HepG2 (cell line): Measurements from ENCODE around the gene USP14. TPM values are rescaled to one million over a fixed set of nuclear protein-coding genes. Genes with fewer than 3 reads are reported as not detected.
A peak's percentile ranks its signal among the peaks of the same experiment; 100 is the strongest.

Experiments
- JARID2 ChIP-seq: sonication (generic); formaldehyde crosslinking; IDR thresholded peaks from 2 replicates; pipeline ENCODE4 v1.8.1; 2023; ENCODE audit warnings: missing genetic modification reagents, inconsistent platforms; ENCODE audit not compliant: insufficient replicate concordance
- NBN ChIP-seq: fragments of 450-650 bp; conservative IDR thresholded peaks from 2 replicates; pipeline ENCODE4 v1.6.1; 2017
- SAP130 ChIP-seq: IDR thresholded peaks from 2 replicates; pipeline ENCODE4 v1.6.1; 2016; ENCODE audit warnings: low read depth
- SIX1 ChIP-seq: sonication (generic); formaldehyde crosslinking; IDR thresholded peaks from 2 replicates; pipeline ENCODE4 v1.4.0; 2020; ENCODE audit warnings: missing genetic modification reagents, borderline replicate concordance
- SP140L ChIP-seq: sonication (generic); formaldehyde crosslinking; IDR thresholded peaks from 2 replicates; pipeline ENCODE4 v1.4.0; 2020; ENCODE audit warnings: missing genetic modification reagents, borderline replicate concordance
- SP5 ChIP-seq: IDR thresholded peaks from 2 replicates; pipeline ENCODE4 v1.6.1; 2016; ENCODE audit warnings: low read depth, borderline replicate concordance
- XRCC5 ChIP-seq: fragments of 200-400 bp; formaldehyde crosslinking; optimal IDR thresholded peaks from 2 replicates; pipeline ENCODE3; 2017; ENCODE audit warnings: mild to moderate bottlenecking, low read length
- ZNF737 ChIP-seq: sonication (generic); formaldehyde crosslinking; IDR thresholded peaks from 2 replicates; pipeline ENCODE4 v1.5.0; 2020; ENCODE audit warnings: missing genetic modification reagents, mild to moderate bottlenecking, borderline replicate concordance
- ZNF761 ChIP-seq: sonication (generic); formaldehyde crosslinking; conservative IDR thresholded peaks from 2 replicates; pipeline ENCODE4 v1.4.0; 2020; ENCODE audit warnings: mild to moderate bottlenecking, missing genetic modification reagents
- ZNF781 ChIP-seq: sonication (generic); formaldehyde crosslinking; IDR thresholded peaks from 2 replicates; pipeline ENCODE4 v1.5.1; 2020; ENCODE audit warnings: borderline replicate concordance, mild to moderate bottlenecking, missing genetic modification reagents; ENCODE audit errors: not compliant biosample characterization
- polyA plus RNA-seq, 8 experiments: library from polyadenylated mRNA; depleted of rRNA in 3 of 8; stranded (reverse) in 7 of 8; unstranded in 1 of 8; fragments of >200 nt; fragmentation: Illumina TruSeq in 4 of 8; extraction: Trizol in 4 of 8; gene quantifications; 2 replicates each; pipeline versions ENCODE4 v1.2.1 to v1.2.3, GENCODE V29; 2011 to 2016; ENCODE audit warnings: low read depth in 4 of 8, missing spikeins in 1 of 8, mixed read lengths in 1 of 8; ENCODE audit not compliant: insufficient read depth in 1 of 8
- total RNA-seq, 5 experiments: library from RNA; depleted of rRNA; stranded (reverse); fragments of >200 nt; fragmentation: Illumina TruSeq; extraction: Trizol; gene quantifications; 2 replicates each; pipeline ENCODE4 v1.2.3, GENCODE V29; 2016; ENCODE audit warnings: low read depth in 1 of 5
- TF ChIP-seq, protein P1 (sequence below), 2 experiments: IDR thresholded peaks; 2 replicates each; pipeline ENCODE4 v1.6.1; 2011 to 2012; ENCODE audit warnings: low read length in 2 of 2, borderline replicate concordance in 1 of 2, low read depth in 1 of 2, mild to moderate bottlenecking in 1 of 2, moderate library complexity in 1 of 2
- TF ChIP-seq, protein P2 (sequence below): sonication (generic); formaldehyde crosslinking; IDR thresholded peaks from 2 replicates; pipeline ENCODE4 v1.4.0; 2020; ENCODE audit warnings: mild to moderate bottlenecking, missing genetic modification reagents
- TF ChIP-seq, protein P3 (sequence below): sonication (generic); formaldehyde crosslinking; IDR thresholded peaks from 2 replicates; pipeline ENCODE4 v1.4.0; 2020; ENCODE audit warnings: missing genetic modification reagents
- TF ChIP-seq, protein P4 (sequence below): sonication (generic); formaldehyde crosslinking; IDR thresholded peaks from 2 replicates; pipeline ENCODE4 v1.8.1; 2023; ENCODE audit warnings: missing genetic modification reagents, inconsistent platforms, borderline replicate concordance
- TF ChIP-seq, protein P5 (sequence below): sonication (generic); formaldehyde crosslinking; IDR thresholded peaks from 2 replicates; pipeline ENCODE4 v1.4.0; 2020; ENCODE audit warnings: mild to moderate bottlenecking, missing genetic modification reagents

USP14 gene
- total and polyA plus RNA-seq, 2 of the 13 experiments (the other 11 are each of a cell fraction or from before 2014, with no cell fraction given), result 14.7 to 16.6 TPM

DNA sequence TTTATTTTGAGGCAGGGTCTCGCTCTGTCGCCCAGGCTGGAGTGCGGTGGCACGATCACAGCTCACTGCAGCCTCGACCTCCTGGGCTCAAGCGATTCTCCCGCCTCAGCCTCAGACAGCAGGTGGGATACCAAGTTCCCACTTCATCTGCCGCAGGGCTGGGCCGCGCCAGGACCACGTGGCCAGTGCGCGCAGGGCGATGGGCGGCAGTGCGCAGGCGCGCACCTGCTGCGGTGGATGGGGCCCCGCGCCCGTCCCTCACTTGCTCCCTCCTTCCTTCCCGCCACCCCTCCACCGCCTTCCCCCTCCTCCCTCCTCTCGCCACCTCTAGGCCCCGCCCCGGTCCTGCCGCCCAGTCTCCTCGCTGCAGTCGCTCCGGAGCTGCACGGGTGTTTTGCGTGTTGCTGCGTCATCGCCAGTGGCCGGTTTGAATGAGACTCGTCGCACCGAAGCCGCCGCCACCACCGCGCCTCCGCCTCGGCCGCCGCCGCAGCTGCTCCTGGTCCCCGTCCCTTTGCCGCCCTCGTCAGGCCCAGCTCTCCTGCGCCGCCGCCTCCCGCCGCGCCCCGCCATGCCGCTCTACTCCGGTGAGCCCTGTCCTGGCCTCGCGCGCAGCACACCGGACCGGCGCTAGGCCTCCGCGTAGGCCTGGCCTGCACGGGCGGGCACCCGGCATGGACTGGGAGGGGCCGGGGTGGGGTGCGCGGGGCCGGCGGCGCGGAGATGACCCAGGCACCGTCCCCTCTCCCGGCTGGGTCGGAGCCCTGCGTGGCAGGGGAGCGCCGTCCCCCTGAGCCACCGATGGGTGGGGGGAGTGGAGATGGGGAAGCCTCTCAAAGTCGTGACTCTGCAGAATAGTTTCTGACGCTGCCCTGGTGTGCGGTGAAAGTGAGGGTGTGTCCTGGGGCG, at the start of gene USP14 (continued):
- TF ChIP-seq, protein P1, sequence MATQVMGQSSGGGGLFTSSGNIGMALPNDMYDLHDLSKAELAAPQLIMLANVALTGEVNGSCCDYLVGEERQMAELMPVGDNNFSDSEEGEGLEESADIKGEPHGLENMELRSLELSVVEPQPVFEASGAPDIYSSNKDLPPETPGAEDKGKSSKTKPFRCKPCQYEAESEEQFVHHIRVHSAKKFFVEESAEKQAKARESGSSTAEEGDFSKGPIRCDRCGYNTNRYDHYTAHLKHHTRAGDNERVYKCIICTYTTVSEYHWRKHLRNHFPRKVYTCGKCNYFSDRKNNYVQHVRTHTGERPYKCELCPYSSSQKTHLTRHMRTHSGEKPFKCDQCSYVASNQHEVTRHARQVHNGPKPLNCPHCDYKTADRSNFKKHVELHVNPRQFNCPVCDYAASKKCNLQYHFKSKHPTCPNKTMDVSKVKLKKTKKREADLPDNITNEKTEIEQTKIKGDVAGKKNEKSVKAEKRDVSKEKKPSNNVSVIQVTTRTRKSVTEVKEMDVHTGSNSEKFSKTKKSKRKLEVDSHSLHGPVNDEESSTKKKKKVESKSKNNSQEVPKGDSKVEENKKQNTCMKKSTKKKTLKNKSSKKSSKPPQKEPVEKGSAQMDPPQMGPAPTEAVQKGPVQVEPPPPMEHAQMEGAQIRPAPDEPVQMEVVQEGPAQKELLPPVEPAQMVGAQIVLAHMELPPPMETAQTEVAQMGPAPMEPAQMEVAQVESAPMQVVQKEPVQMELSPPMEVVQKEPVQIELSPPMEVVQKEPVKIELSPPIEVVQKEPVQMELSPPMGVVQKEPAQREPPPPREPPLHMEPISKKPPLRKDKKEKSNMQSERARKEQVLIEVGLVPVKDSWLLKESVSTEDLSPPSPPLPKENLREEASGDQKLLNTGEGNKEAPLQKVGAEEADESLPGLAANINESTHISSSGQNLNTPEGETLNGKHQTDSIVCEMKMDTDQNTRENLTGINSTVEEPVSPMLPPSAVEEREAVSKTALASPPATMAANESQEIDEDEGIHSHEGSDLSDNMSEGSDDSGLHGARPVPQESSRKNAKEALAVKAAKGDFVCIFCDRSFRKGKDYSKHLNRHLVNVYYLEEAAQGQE (IDR thresholded peaks at IDR 0.05; ENCODE audit: borderline replicate concordance in 1 of 2, low read depth in 1 of 2, low read length in 2 of 2), result no peak
- no peak for TF ChIP-seq SIX1 (CRISPR knock-in tag)
- TF ChIP-seq SAP130, result peak; percentile 96
- TF ChIP-seq NBN, result no peak
- no peak for TF ChIP-seq ZNF737 (CRISPR knock-in tag)
- TF ChIP-seq ZNF761 (CRISPR knock-in tag), result peak; percentile 95
- TF ChIP-seq, protein P2, sequence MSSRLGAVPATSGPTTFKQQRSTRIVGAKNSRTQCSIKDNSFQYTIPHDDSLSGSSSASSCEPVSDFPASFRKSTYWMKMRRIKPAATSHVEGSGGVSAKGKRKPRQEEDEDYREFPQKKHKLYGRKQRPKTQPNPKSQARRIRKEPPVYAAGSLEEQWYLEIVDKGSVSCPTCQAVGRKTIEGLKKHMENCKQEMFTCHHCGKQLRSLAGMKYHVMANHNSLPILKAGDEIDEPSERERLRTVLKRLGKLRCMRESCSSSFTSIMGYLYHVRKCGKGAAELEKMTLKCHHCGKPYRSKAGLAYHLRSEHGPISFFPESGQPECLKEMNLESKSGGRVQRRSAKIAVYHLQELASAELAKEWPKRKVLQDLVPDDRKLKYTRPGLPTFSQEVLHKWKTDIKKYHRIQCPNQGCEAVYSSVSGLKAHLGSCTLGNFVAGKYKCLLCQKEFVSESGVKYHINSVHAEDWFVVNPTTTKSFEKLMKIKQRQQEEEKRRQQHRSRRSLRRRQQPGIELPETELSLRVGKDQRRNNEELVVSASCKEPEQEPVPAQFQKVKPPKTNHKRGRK, result 0 out of 2 replicates have a peak, but pooled peaks have one; percentile 74
- TF ChIP-seq, protein P3, sequence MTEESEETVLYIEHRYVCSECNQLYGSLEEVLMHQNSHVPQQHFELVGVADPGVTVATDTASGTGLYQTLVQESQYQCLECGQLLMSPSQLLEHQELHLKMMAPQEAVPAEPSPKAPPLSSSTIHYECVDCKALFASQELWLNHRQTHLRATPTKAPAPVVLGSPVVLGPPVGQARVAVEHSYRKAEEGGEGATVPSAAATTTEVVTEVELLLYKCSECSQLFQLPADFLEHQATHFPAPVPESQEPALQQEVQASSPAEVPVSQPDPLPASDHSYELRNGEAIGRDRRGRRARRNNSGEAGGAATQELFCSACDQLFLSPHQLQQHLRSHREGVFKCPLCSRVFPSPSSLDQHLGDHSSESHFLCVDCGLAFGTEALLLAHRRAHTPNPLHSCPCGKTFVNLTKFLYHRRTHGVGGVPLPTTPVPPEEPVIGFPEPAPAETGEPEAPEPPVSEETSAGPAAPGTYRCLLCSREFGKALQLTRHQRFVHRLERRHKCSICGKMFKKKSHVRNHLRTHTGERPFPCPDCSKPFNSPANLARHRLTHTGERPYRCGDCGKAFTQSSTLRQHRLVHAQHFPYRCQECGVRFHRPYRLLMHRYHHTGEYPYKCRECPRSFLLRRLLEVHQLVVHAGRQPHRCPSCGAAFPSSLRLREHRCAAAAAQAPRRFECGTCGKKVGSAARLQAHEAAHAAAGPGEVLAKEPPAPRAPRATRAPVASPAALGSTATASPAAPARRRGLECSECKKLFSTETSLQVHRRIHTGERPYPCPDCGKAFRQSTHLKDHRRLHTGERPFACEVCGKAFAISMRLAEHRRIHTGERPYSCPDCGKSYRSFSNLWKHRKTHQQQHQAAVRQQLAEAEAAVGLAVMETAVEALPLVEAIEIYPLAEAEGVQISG, result peak; percentile 93
- peak; percentile 44 for TF ChIP-seq JARID2 (CRISPR knock-in tag)
- TF ChIP-seq ZNF781, result peak; percentile 69
- TF ChIP-seq SP5 (CRISPR knock-in tag), result no peak
- TF ChIP-seq, protein P4, sequence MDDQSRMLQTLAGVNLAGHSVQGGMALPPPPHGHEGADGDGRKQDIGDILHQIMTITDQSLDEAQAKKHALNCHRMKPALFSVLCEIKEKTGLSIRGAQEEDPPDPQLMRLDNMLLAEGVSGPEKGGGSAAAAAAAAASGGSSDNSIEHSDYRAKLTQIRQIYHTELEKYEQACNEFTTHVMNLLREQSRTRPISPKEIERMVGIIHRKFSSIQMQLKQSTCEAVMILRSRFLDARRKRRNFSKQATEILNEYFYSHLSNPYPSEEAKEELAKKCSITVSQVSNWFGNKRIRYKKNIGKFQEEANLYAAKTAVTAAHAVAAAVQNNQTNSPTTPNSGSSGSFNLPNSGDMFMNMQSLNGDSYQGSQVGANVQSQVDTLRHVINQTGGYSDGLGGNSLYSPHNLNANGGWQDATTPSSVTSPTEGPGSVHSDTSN (CRISPR knock-in tag), result peak; percentile 44; the same call in 1 of the 2 replicates
- TF ChIP-seq SP140L, result no peak
- TF ChIP-seq XRCC5, result no peak
- TF ChIP-seq, protein P5, sequence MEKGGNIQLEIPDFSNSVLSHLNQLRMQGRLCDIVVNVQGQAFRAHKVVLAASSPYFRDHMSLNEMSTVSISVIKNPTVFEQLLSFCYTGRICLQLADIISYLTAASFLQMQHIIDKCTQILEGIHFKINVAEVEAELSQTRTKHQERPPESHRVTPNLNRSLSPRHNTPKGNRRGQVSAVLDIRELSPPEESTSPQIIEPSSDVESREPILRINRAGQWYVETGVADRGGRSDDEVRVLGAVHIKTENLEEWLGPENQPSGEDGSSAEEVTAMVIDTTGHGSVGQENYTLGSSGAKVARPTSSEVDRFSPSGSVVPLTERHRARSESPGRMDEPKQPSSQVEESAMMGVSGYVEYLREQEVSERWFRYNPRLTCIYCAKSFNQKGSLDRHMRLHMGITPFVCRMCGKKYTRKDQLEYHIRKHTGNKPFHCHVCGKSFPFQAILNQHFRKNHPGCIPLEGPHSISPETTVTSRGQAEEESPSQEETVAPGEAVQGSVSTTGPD, result no peak
